Caco-2 (cell line): ENCODE measurements around the gene CLCF1. TPM values are rescaled to one million over a fixed set of nuclear protein-coding genes. Genes with fewer than 3 reads are reported as not detected.

Experiments
- BruUV-seq: library from RNA; stranded (reverse); fragments of 400-500 nt; replicated peaks from 2 replicates; lab custom pipeline; 2021; lab: Mats Ljungman, UMichigan
- CTCF ChIA-PET: fragments of 300-600 bp; sonication (Branson Sonifier 250); formaldehyde crosslinking; loops from one replicate; lab custom pipeline; 2022; ENCODE audit warnings: antibody characterized with exemption; lab: Charles Lee
- POLR2A ChIA-PET: fragments of 300-600 bp; sonication (Branson Sonifier 250); formaldehyde crosslinking; loops from one replicate; lab custom pipeline; 2022; ENCODE audit warnings: antibody characterized with exemption; lab: Charles Lee
- DNase-seq, 2 experiments: peaks; one replicate each; pipeline versions ENCODE4 v3.0.0 to v3.0.0-alpha.2; 2020 to 2022
- H3K27me3 ChIP-seq: replicated peaks from 2 replicates; pipeline ENCODE4 v1.6.0; 2011; ENCODE audit warnings: low read length; ENCODE audit not compliant: control insufficient read depth, insufficient read depth
- H3K36me3 ChIP-seq: 2 replicates; pipeline ENCODE4 v1.5.1; 2011; ENCODE audit warnings: low read length; ENCODE audit not compliant: control insufficient read depth, insufficient read depth
- H3K4me1 ChIP-seq: fragments of 250-450 bp; sonication (Bioruptor Pico); 2 replicates; pipeline ENCODE4 v1.5.1; 2020; ENCODE audit warnings: mild to moderate bottlenecking
- H3K4me3 ChIP-seq: 2 replicates; pipeline ENCODE4 v1.5.1; 2011; ENCODE audit warnings: low read depth, mild to moderate bottlenecking, control low read depth, low read length
- H3K9me3 ChIP-seq: fragments of 250-450 bp; sonication (Bioruptor Pico); 2 replicates; pipeline ENCODE4 v1.5.1; 2020; ENCODE audit warnings: mild to moderate bottlenecking, moderate library complexity
- H3K27ac Mint-ChIP-seq: one replicate; pipeline ENCODE4 v1.8.0; 2022; ENCODE audit warnings: mixed read lengths; ENCODE audit not compliant: unreplicated experiment
- H3K27me3 Mint-ChIP-seq: one replicate; pipeline ENCODE4 v1.8.0; 2022; ENCODE audit warnings: mixed read lengths; ENCODE audit not compliant: insufficient read depth, unreplicated experiment
- H3K36me3 Mint-ChIP-seq: one replicate; pipeline ENCODE4 v1.8.0; 2022; ENCODE audit warnings: mild to moderate bottlenecking, mixed read lengths; ENCODE audit not compliant: insufficient read depth, unreplicated experiment
- H3K4me1 Mint-ChIP-seq: one replicate; pipeline ENCODE4 v1.8.0; 2022; ENCODE audit warnings: low read depth, mixed read lengths; ENCODE audit not compliant: unreplicated experiment
- H3K4me3 Mint-ChIP-seq: one replicate; pipeline ENCODE4 v1.8.0; 2022; ENCODE audit warnings: mild to moderate bottlenecking, moderate library complexity, mixed read lengths; ENCODE audit not compliant: unreplicated experiment
- H3K9me3 Mint-ChIP-seq: one replicate; pipeline ENCODE4 v1.8.0; 2022; ENCODE audit warnings: mixed read lengths; ENCODE audit not compliant: unreplicated experiment
- CTCF ChIP-seq, 2 experiments: fragments of 200-600 bp in 1 of 2; IDR thresholded peaks; 1 replicate in 1 of 2; 2 replicates in 1 of 2; pipeline versions ENCODE4 v1.5.1 to v1.8.0; 2011 to 2022; ENCODE audit warnings: antibody characterized with exemption in 1 of 2, control low read depth in 1 of 2, inconsistent platforms in 1 of 2, low read depth in 1 of 2, low read length in 1 of 2, mild to moderate bottlenecking in 1 of 2, moderate library complexity in 1 of 2; ENCODE audit not compliant: insufficient read depth in 1 of 2, severe bottlenecking in 1 of 2, unreplicated experiment in 1 of 2
- intact Hi-C: fragments of 100-400 bp; cut with micrococcal nuclease; formaldehyde crosslinking; loops from one replicate; pipeline ENCODE4 v1.10.0; 2022; ENCODE audit not compliant: unreplicated experiment
- total RNA-seq: library from RNA; stranded (reverse); gene quantifications from 2 replicates; pipeline ENCODE4 v1.2.3, GENCODE V29; 2022

CLCF1 gene
- total RNA-seq, 1 experiment from 2014 or later, result 4.5 TPM

GRCh38 chr11:67356864-67357561 lies 16.4 kb downstream of the CLCF1 start:
- H3K4me3 ChIP-seq, result no peak overlapping the region
- no peaks in the 10 kb centered on the region for H3K9me3 Mint-ChIP-seq
- ChIA-PET CTCF (interaction anchor here (0.6 to 17.9 kb wide), 11 partner anchors 8 to 919 kb away, joined by 3 to 775 read pairs (median 5); partner anchors contain the start of genes CLCF1, KDM2A, MRPL11 and PPP1CA), POLR2A (interaction anchor here (0.5 to 0.9 kb wide), 3 partner anchors 17 to 90 kb away, joined by 3 to 8 read pairs (median 3); no protein-coding TSS in a partner anchor)
- BruUV-seq, result no TSS peak
- peaks cover 16% of the 10 kb centered on the region for H3K36me3 Mint-ChIP-seq
- TF ChIP-seq CTCF (IDR thresholded peaks at IDR 0.05; ENCODE audit: insufficient read depth in 1 of 2, low read depth in 1 of 2, low read length in 1 of 2, severe bottlenecking in 1 of 2, unreplicated experiment in 1 of 2), result peak; percentile 99
- intact Hi-C loops, result loop anchor here (1.0 kb wide), 2 partner anchors 17 to 25 kb away; no protein-coding TSS in a partner anchor
- peak; percentile 89 to 91 for DNase-seq
- H3K4me3 Mint-ChIP-seq, result peak overlapping the region; percentile 54
- H3K4me1 ChIP-seq, result peaks cover 42% of the 10 kb centered on the region
- no peaks in the 10 kb centered on the region for H3K27me3 ChIP-seq
- H3K27me3 Mint-ChIP-seq, result no peaks in the 10 kb centered on the region
- H3K4me1 Mint-ChIP-seq, result peaks cover 14% of the 10 kb centered on the region
- no peaks in the 10 kb centered on the region for H3K36me3 ChIP-seq
- no peaks in the 10 kb centered on the region for H3K9me3 ChIP-seq
- peak overlapping the region; percentile 81 for H3K27ac Mint-ChIP-seq

- H3K9me3 ChIP-seq, result no peaks in the 10 kb centered on the region
- ChIA-PET CTCF (interaction anchor here (0.6 to 17.9 kb wide), 8 partner anchors 11 to 345 kb away, joined by 3 to 775 read pairs (median 4); partner anchors contain the start of genes CLCF1, KDM2A and PPP1CA), POLR2A (interaction anchor here (1.7 kb wide), 1 partner anchor 18 kb away, joined by 8 read pairs; the partner anchor contains the start of gene CLCF1)
- peaks cover 42% of the 10 kb centered on the region for H3K4me1 ChIP-seq
- Mint-ChIP-seq H3K27me3 (no peaks in the 10 kb centered on the region), H3K4me1 (peaks cover 14% of the 10 kb centered on the region), H3K27ac (peak overlapping the region; percentile 81), H3K4me3 (peak overlapping the region; percentile 54), H3K36me3 (peaks cover 16% of the 10 kb centered on the region), H3K9me3 (no peaks in the 10 kb centered on the region)
- no peak overlapping the region for H3K4me3 ChIP-seq
- no peaks in the 10 kb centered on the region for H3K36me3 ChIP-seq
- no peaks in the 10 kb centered on the region for H3K27me3 ChIP-seq
- no peak for TF ChIP-seq CTCF (IDR thresholded peaks at IDR 0.05; ENCODE audit: insufficient read depth in 1 of 2, low read depth in 1 of 2, low read length in 1 of 2, severe bottlenecking in 1 of 2, unreplicated experiment in 1 of 2)
- DNase-seq, result no peak
- intact Hi-C loops, result no loop called here
- no TSS peak for BruUV-seq
Observed at GRCh38 chr11:67356387-67356863, 17.0 kb downstream of the CLCF1 start.

- H3K9me3 ChIP-seq, result no peaks in the 10 kb centered on the region
- no peak overlapping the region for H3K4me3 Mint-ChIP-seq
- H3K27me3 Mint-ChIP-seq, result no peaks in the 10 kb centered on the region
- peaks cover 45% of the 10 kb centered on the region for H3K4me1 ChIP-seq
- H3K9me3 Mint-ChIP-seq, result no peaks in the 10 kb centered on the region
- intact Hi-C loops, result no loop called here
- H3K4me3 ChIP-seq, result no peak overlapping the region
- no peak for DNase-seq
- CTCF ChIA-PET, result interaction anchor here (0.7 to 17.9 kb wide), 9 partner anchors 10 to 239 kb away, joined by 3 to 775 read pairs (median 12); partner anchors contain the start of genes CLCF1, KDM2A, PPP1CA and RAD9A
- peaks cover 16% of the 10 kb centered on the region for H3K36me3 Mint-ChIP-seq
- no peaks in the 10 kb centered on the region for H3K27me3 ChIP-seq
- no peak for TF ChIP-seq CTCF (IDR thresholded peaks at IDR 0.05; ENCODE audit: insufficient read depth in 1 of 2, low read depth in 1 of 2, low read length in 1 of 2, severe bottlenecking in 1 of 2, unreplicated experiment in 1 of 2)
- peaks cover 14% of the 10 kb centered on the region for H3K4me1 Mint-ChIP-seq
- H3K27ac Mint-ChIP-seq, result peak overlapping the region; percentile 81
- H3K36me3 ChIP-seq, result no peaks in the 10 kb centered on the region
- BruUV-seq, result no TSS peak
- POLR2A ChIA-PET, result interaction anchor here (0.9 to 1.7 kb wide), 3 partner anchors 18 to 113 kb away, joined by 3 to 8 read pairs (median 8); partner anchors contain the start of genes CLCF1 and PPP1CA
Observed at GRCh38 chr11:67355794-67356386, 17.5 kb downstream of the CLCF1 start.
